Inflammatory macrophage treated with lipopolysaccharide for 4 hours (primary cell): Measurements from ENCODE around the gene PPA2.
"Not testable (repeated sequence)": the region's sequence is repeated elsewhere in the genome, so short reads cannot be mapped to it uniquely, and the experiment has no call there.

ENCODE experiments used
- DNase-seq: peaks from one replicate; pipeline ENCODE4 v3.0.0-alpha.2; 2020

PPA2 gene

DNA sequence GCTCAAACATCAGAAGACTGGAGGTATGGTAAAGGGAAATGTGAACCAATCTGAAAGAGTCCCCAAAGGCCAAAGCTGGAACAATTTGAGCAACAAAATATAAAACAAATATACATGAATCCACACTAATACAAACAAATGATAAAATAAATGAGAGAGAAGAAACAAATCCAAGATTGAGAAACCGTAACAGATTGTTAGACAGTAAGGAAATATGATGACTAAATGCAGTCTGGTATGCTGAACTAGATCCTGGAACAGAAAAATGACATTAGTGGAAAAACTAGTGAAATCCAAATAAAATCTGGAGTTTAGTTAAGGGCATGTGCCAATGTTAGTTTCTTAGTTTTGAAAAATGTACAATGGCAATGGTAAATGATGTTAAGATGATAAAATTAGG is 15.9 kb downstream of the PPA2 start:
- no peak for DNase-seq

DNA sequence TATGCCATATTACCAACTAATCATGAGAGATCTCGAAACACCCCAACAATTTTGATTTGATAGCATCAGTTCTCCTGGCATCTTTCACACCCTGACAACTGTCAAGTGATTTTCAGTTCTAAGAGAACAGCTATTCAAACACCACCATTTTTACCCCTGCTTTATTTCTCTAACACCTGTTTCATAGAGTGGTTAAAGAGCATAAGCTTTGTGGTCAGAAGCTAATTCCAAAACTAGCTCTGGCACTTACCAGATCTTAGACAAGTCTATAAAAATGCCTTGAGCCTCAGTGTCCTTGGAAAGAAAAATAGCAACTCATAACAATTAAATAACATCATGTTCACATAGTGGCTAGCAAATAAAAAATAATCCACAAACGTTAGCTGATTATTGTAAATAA is 17.9 kb downstream of the PPA2 start:
- DNase-seq, result no peak

DNA sequence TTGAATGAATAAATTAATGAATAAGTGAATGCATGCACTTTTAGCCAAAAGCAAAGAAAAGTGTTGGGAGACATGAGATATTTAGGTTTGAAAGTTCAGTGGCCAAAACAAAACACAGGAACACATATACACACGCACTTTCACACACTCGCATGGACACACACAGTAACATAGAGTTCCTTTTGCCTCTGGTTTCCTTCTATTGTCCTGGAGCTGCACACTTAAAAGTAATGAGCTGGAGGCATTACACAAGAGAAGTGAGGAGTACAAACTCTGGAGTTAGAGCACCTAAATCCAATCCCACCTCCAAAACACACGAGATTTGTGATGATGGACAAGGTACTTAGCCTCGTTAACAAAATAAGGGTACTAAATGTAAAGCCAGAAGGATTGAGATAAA is 18.7 kb downstream of the PPA2 start:
- no peak for DNase-seq

DNA sequence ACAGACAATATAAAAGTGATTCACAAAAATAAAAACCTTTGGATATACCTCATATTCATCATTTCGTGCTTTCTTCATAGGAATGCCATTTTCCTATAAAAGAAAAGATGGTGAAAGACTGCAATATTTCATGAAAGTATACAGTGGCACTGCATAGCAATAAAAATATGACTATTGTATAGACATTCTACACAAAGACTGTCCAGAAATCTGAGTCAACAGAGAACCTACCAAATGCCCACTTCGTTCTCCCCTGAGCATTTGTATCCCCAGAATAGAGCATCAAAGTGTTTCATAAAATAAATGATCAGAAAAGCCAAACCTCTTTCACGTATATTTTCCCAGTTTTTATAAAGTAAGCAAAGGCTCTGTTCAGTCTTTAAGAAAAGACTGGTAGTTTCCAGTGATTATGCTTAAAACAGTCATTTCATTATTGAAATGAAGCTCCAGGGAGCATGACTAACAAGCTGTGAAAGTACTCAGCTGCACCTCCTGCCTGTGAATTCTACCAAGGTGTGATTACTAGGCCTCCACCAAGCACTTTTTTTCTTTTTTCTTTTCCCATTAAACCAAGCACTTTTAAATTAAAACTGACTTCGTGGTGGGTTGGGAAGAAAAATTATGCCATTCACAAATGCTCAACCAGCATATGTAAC is 20.2 kb downstream of the PPA2 start:
- no peak for DNase-seq

DNA sequence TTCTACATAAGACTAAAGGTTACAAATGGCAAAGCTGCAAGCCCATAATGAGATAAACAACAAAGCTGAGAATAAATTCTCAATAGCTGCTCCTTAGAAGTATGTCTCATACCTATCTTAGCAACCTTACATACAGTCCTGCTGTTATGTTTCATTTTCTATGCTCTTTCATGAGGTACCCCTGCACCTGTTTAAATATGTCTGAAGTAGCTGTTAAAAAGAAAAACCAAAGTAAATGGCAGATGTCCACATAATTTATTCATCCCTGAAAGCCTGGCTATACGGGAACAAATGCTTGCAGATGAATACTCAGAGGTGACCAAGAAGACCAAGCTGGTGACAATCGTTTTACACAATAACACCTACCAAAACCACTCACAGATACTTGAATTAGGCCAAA is 22.5 kb downstream of the PPA2 start:
- DNase-seq, result no peak

DNA sequence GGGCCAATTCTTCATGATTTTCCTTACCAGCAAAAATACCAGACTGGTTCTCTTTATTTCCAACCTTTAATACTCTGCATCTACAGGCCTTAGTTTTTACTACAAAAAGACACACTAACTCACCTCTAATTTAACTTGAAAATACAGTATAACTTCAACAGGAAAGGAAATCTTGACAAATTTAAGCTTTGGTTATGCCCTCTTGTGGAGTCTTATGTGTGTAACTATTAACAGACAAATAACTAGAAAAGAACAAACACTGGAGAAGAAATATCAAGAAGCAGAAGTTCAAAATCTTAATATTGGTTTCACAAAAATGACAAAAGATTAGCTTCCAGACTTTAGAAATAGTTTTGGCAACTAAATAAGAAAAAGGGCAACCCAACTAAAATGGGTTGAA is 33.0 kb downstream of the PPA2 start:
- no peak for DNase-seq

DNA sequence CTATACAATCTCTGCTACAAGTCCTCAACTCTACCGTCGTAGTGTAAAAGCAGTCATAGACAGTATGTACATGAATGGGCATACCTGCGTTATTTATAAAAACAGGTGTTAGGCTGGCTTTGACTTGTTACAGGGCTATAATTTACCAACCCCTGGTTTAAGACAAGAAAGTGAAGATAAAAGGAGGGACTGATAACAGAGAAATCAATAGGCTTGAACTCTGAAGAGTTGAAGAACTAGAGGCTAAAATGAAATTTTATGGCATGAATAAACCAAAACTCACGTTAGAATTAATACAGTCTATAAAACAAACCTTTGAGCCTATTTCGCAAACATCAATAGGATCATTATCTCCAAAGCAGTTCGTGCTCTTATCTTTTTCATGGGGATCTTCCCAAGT is 36.2 kb downstream of the PPA2 start:
- no peak for DNase-seq

DNA sequence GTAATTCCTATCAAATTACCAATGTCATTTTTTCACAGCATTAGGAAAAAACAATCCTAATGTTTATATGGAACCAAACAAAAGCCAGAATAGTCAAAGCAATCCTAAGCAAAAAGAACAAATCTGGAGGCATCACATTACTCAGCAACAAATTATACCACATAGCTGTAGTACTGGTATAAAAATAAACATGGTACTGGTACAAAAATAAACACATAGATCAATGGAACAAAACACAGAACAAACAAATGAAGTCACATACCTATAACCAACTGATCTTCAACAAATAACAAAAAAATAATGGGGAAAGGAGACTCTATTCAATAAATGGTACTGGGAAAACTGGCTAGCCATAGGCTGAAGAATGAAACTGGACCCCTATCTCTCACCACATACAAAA is 37.4 kb downstream of the PPA2 start:
- no peak for DNase-seq

DNA sequence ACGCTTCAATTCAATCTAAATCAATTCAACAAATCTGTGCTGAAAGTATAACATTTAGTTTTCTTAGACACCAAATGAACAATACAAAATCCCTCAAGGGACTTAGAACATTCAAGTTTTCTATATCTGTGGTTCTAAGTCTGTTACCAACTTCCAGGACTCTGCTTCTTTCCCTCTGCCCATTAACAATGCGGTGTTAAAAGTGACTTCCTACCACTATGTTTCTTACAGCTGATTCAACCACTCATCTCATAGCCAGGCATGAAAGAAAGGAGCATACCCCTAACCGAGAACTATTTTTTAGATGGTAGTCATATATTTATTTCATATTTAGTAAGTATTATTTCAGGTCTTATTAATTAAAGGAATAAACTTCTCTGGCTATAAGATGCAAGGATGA is 38.9 kb downstream of the PPA2 start:
- DNase-seq, result no peak

DNA sequence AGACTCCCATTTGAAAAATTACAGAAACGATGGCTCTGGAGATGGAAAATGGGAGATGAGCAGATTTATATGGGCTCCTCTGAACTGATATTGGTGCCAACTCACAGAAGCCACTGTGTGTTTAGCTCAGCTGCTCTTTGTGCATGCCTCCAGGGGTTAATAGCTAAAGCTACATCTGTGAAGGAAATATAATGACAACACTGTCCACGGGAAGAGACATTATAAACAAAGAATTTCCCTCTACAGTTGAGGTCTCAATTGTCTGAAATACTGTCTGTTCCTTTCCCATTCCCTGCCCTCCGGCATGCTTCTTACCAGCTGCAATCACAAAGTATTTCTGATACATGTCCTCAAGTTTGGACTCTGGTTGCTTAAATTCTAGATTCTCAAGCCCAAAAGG is 40.4 kb downstream of the PPA2 start:
- DNase-seq, result no peak

DNA sequence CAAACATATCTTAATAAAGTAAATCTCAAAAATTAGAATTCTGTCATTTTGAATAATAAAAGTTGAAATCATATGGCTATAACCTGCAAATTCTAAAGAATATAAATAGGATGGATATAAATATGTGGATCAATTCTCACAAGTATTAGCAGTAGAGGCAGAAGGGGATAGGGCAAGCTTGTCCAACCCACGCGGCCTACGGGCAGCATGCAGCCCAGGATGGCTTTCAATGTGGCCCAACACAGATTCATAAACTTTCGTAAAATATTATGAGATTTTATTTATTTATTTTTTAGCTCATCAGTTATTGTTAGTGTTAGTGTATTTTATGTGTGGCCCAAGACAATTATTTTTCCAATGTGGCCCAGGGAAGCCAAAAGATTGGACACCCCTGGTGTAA is 41.4 kb downstream of the PPA2 start:
- DNase-seq, result no peak

DNA sequence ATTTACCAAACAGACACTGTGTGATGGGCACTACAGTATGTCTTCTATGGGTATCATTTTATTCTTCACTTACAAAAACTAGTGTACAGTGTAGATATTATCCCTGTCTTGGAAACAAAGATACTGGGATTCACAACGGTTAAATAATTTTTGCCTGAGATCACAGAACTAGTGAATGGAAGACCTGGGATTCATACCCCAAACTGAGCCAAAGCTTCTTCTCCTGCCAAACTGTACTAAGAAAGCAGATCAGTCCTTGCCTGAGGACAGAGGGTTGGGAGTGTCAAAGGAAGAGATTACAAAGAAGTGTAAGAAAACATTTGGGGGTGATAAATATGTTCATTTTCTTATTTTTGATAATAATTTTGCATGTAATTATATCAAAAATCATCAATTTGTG is 43.1 kb downstream of the PPA2 start:
- DNase-seq, result no peak

DNA sequence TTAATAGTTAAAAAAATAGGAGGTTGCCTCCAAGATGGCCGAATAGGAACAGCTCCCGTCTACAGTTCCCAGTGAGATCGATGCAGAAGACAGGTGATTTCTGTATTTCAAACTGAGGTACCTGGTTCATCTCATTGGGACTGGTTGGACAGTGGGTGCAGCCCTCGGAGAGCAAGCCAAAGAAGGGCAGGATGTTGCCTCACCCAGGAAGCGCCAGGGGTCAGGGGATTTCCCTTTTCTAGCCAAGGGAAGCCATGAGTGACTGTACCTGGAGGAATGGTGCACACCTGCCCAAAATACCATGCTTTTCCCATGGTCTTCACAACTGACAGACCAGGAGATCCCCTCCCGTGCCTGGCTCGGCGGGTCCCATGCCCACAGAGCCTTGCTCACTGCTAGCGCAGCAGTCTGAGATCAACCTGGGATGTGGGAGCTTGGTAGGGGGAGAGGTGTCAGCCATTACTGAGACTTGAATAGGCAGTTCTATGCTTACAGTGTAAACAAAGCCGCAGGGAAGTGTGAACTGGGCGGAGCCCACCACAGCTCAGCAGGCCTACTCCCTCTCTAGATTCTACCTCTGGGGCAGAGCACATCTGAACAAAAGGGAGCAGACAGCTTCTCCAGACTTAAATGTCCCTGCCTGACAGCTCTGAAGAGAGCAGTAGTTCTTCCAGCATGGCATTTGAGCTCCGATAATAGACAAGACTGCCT is 47.5 kb downstream of the PPA2 start:
- no peak for DNase-seq

DNA sequence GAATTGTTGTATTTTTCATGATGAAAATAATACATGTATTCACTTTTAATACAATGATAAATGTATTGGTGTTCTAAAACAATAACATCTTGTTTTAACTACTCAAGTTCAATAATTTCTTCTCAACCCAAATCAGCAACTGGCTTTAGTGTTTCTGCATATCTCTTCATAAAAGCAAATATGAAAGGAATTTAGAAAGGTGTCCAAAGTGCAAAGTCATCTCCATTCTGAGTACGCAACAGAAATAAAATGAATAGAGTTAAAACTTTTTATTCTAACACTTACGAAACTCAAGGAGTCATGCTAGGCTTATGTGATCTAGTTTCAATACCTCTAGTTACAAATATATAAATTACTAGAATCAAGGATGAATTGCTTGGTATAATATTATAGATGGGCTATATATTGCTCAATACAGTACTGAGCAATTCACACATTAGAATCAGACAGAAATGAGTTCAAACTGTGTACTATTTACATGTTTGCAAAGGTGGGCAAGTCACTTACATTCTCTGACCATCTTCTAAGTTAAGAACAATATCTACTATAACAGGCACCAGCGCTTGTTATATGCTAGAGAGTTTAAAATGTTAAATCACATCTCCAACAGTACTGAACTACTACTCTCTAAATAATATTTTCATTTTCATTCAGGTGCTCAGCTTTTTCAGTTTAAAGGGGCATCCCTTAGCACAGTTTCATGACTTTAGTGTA is 51.5 kb downstream of the PPA2 start:
- DNase-seq, result no peak

DNA sequence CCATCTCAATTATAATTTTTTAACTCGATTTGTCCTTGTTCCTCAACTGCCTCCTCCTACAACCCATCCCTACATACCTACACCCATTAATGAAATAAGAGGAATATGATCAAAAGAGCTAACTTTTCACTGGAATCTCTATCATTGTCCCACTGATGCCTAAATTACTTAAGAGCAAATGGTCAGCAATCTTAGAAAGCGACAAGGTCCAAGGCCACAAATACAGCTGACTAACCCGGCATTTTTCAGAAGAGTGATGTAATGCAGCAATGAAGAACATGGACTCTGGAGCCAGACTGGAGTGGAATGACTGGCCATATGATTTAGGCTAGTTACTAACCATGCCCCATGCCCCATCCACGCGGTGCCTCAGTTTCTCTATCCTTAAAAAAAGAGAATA is 56.2 kb downstream of the PPA2 start:
- no peak for DNase-seq

DNA sequence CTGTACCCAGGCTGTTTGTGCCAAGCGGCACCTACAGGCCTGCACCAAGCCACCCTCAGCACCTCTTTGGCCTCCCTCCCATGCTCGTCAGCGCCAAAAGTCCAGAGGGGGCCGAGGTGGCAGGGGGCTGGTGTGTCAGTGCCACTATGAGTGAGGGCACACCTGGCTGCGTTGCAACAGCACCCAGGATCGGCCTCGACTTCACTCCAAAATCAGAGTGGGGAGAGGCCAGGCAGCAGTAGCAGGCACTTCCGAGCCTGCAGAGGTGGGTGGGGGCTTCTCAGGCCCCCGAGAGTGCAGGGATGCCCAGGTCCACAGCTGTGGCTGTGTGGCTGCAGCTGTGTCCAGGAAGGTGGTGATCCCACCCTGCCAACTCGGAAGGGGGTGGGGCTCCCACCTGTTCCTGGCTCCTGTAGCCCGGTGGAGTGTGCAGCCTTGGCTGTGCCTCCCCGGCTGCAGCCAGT is 58.5 kb downstream of the PPA2 start:
- DNase-seq, result no peak

DNA sequence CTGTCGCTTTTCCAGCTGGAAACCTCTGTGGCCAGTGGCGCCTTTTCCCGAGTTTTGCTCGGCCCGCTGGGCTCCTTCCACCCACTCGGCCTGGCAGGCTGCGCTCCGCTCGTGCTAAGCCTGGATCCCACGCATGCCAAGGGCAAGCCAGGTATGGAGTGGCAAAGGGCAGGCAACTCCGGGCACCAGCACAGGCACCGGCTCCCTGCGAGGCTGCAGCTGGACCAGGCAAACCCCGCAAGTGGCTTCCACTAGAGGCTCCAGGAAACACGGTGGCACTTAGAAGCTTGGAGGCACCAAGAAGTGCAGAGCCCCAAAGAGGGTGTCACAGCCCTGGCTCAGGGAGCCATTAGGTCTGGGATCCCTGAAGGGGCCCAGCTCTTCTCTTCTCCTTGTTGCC is 59.5 kb downstream of the PPA2 start:
- DNase-seq, result no peak

DNA sequence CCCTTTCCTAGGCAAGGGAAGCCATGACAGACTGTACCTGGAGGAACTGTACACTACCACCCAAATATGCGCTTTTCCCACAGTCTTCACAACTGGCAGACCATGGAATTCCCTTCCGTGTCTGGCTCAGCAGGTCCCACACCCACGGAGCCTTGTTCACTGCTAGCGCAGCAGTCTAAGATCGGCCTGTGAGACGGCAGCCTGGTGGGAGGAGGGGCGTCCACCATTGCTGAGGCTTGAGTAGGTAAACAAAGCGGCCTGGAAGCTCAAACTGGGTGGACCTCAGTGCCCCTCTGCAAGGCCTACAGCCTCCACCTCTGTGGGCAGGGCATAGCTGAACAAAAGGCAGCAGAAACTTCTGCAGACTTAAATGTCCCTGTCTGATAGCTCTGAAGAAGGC is 64.7 kb downstream of the PPA2 start:
- not testable (repeated sequence) for DNase-seq

DNA sequence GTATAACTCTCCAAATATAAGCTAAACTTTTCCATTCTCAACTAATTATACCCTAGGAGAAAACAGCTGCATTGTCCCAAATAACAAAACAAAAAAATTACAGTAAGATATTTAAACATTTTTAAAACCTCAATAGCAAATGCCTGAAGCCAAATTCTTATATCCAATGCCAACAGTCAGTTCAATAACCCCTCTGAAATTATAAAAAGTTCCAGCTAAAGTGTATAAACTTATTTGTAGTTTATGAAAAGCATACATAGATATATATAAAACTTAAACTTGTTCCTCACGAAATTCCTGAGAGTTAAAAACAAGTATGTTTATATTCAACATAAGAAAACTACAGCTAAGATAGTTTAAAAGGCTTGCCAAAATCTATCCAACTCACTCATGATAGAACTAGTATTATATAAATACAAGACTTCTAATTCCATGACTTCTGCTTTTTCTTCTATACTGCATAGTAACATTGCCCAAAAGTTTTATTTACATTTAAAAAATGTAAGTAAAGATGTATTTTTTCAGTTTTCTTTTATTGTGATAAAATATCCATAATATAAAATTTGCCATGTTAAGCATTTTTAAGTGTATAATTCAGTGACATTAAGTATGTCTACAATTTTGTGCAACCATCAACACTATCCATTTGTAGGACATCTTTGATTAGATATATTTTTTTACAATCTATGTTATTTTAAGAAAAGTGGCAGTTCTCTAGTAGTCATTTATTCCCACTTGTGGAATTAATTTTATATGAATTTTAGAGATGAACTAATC is 72.8 kb downstream of the PPA2 start:
- no peak for DNase-seq

DNA sequence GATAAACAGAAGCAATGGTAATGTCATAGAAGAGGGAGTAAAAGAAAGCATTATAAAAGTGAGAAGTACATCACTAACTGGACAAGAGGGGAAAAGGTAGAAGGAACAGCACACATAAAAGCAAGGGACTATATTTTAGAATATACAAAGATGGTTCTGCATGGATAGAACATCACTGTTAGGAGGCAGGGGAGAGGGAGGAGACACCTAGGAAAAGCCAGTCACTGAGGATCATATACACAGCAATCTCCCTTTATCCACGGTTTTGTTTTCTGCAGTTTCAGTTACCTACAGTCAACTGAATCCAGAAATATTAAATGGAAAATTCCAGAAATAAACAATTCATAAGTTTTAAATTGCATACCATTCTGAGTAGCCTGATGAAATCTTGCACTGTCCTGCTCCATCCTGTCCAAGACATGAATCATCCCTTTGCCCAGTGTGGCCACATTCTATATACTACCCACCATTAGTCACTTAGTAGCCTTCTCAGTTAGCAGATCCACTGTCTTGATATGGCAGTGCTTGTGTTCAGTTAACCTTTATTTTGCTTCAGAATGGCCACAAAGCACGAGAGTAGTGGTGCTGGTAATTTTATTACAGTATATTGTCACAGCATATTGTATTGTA is 74.2 kb downstream of the PPA2 start:
- DNase-seq, result peak; percentile 3

DNA sequence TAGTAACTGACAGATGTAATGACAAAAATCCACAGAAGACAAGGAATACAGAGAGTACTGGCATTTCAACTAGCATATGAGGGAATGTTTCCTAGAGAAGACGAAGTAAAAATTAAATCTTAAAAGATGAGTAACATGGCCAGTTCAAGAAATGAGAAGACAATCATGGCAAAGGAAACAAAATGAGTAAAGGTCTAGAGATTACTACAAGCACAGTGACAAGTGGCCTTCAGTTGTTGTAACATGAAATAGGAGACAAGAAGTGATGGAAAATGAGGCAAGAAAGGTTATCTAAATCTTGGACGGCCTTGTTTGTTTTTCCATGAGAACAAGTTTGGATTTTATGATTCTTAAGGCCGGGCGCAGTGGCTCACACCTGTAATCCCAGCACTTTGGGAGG is 81.0 kb downstream of the PPA2 start:
- DNase-seq, result no peak

DNA sequence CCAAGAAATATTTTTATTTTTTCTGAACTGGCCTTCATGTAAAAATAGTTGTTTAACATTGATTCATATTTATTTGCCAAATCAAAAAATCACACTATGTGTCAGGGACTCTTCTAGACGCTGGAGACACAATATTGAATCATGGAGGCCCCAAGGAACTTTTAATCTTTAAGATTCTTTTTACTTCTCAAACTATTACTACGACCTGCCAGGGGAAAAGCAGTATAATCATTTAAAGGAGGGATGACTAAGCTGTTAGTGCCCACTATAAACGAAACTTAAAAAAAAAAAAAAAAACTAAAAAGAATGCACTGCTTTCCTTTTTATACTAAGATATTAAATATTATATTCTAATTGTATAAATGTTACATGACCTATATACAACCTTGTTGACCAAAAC is 84.7 kb downstream of the PPA2 start:
- no peak for DNase-seq

DNA sequence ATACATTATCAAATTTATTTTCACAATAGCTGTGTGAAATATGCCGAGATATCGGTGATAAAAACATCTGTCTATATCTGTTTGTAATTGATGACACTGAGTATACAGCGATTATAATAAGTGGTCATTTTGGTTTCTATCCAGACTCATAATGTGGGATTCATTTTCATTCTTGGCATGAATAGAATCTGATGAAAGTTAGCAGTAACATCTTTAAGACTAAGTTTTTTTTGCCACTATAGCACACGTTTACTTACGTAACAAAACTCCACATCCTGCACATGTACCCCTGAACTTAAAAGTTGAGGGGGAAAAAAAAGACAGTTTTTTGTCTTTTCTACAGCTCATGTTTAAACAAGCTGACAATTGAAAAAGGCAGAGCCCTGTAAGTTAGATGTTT is 86.4 kb downstream of the PPA2 start:
- no peak for DNase-seq
